VCaP (cell line): ENCODE results near the gene RPUSD1.
A peak's percentile ranks its signal among the peaks of the same experiment; 100 is the strongest.
"Not testable (repeated sequence)": the region's sequence is repeated elsewhere in the genome, so short reads cannot be mapped to it uniquely, and the experiment has no call there.

Experiments used
- H3K27ac ChIP-seq: fragments of 450-650 bp; 2 replicates; pipeline ENCODE4 v1.5.1; 2017
- CTCF ChIP-seq: fragments of 450-650 bp; conservative IDR thresholded peaks from 2 replicates; pipeline ENCODE4 v1.5.1; 2017; ENCODE audit warnings: mild to moderate bottlenecking, moderate library complexity

RPUSD1 gene

GRCh38 chr16:743794-744500 lies 44.2 kb downstream of the RPUSD1 start:
- no peak for TF ChIP-seq CTCF
- H3K27ac ChIP-seq = no peak overlapping the region

- not testable (repeated sequence) for H3K27ac ChIP-seq
Observed at GRCh38 chr16:742894-743293, 45.3 kb downstream of the RPUSD1 start.

GRCh38 chr16:741986-742629 lies 46.1 kb downstream of the RPUSD1 start:
- TF ChIP-seq CTCF = no peak
- H3K27ac ChIP-seq = peak overlapping the region; percentile 82

GRCh38 chr16:740764-741505 lies 47.2 kb downstream of the RPUSD1 start, which contains the start of gene CIAO3:
CIAO3 (minus strand) TSS chr16:740997; CDS start chr16:740985, 12 bp downstream.
- H3K27ac ChIP-seq = peak within 1 kb of the TSS; percentile 82
- peak; percentile 85 for TF ChIP-seq CTCF

GRCh38 chr16:740459-740763 lies 47.8 kb downstream of the RPUSD1 start:
- no peak for TF ChIP-seq CTCF
- H3K27ac ChIP-seq = peak overlapping the region; percentile 82

GRCh38 chr16:739560-740458 lies 48.4 kb downstream of the RPUSD1 start:
- TF ChIP-seq CTCF = no peak
- peak overlapping the region; percentile 82 for H3K27ac ChIP-seq

- TF ChIP-seq CTCF = no peak
- peak overlapping the region; percentile 62 for H3K27ac ChIP-seq
Observed at GRCh38 chr16:736936-737481, 51.2 kb downstream of the RPUSD1 start.
